Muscle of arm (tissue), 12 donors: ENCODE measurements around the gene LRRC63. TPM values are rescaled to one million over a fixed set of nuclear protein-coding genes. Genes with fewer than 3 reads are reported as not detected.
A peak's percentile ranks its signal among the peaks of the same experiment; 100 is the strongest.
"Not testable (repeated sequence)": the region's sequence is repeated elsewhere in the genome, so short reads cannot be mapped to it uniquely, and the experiment has no call there.

ENCODE experiments used
- DNase-seq: peaks from one replicate; pipeline ENCODE4 v3.0.0-alpha.2; 2013
- polyA plus RNA-seq, 12 donors: library from polyadenylated mRNA; unstranded; fragments of 120-200 nt; gene quantifications; one replicate each; pipeline ENCODE4 v1.2.1, GENCODE V29; 2013; ENCODE audit not compliant: insufficient read length in 12 of 12

LRRC63 gene
- polyA plus RNA-seq, 12 donors = 0.08 to 0.18 (median 0.10) TPM; not detected in 6

GRCh38 chr13:46235286-46235685 is 23.6 kb downstream of the LRRC63 start:
- no peak for DNase-seq

- no peak for DNase-seq
Measured at GRCh38 chr13:46265292-46265691, 53.6 kb downstream of the LRRC63 start.

GRCh38 chr13:46267166-46267565 is 55.4 kb downstream of the LRRC63 start:
- no peak for DNase-seq

GRCh38 chr13:46270416-46270815 is 58.7 kb downstream of the LRRC63 start:
- no peak for DNase-seq

GRCh38 chr13:46274094-46274698 is 62.5 kb downstream of the LRRC63 start:
- no peak for DNase-seq

GRCh38 chr13:46278474-46278873 is 66.7 kb downstream of the LRRC63 start:
- no peak for DNase-seq

- DNase-seq = no peak
Measured at GRCh38 chr13:46281779-46282178, 70.1 kb downstream of the LRRC63 start.

GRCh38 chr13:46283912-46284824 is 72.4 kb downstream of the LRRC63 start:
- not testable (repeated sequence) for DNase-seq

- no peak for DNase-seq
Measured at GRCh38 chr13:46286972-46287371, 75.2 kb downstream of the LRRC63 start.

- peak; percentile 24 for DNase-seq
Measured at GRCh38 chr13:46288570-46289259, 77.0 kb downstream of the LRRC63 start.

- no peak for DNase-seq
Measured at GRCh38 chr13:46289260-46289955, 77.7 kb downstream of the LRRC63 start.

GRCh38 chr13:46290434-46290833 is 78.7 kb downstream of the LRRC63 start:
- no peak for DNase-seq

- DNase-seq = no peak
Measured at GRCh38 chr13:46293436-46293835, 81.7 kb downstream of the LRRC63 start.

GRCh38 chr13:46295491-46296114 is 83.9 kb downstream of the LRRC63 start:
- peak; percentile 10 for DNase-seq

- peak; percentile 6 for DNase-seq
Measured at GRCh38 chr13:46296115-46296822, 84.5 kb downstream of the LRRC63 start.

- no peak for DNase-seq
Measured at GRCh38 chr13:46296921-46297320, 85.2 kb downstream of the LRRC63 start.

- no peak for DNase-seq
Measured at GRCh38 chr13:46297361-46297811, 85.7 kb downstream of the LRRC63 start.

- DNase-seq = no peak
Measured at GRCh38 chr13:46303742-46304385, 92.1 kb downstream of the LRRC63 start.

GRCh38 chr13:46304546-46304945 is 92.8 kb downstream of the LRRC63 start:
- no peak for DNase-seq

GRCh38 chr13:46307554-46307953 is 95.8 kb downstream of the LRRC63 start:
- no peak for DNase-seq
